ENCODE results near the gene DOK7.
"Not testable (repeated sequence)": the region's sequence is repeated elsewhere in the genome, so short reads cannot be mapped to it uniquely, and the experiment has no call there.

DOK7 gene

GRCh38 chr4:3510481-3510880 is 47.4 kb downstream of the DOK7 start:
- no peaks in the 10 kb centered on the region for H3K9me3 Mint-ChIP-seq
- no peak for DNase-seq
- no peak overlapping the region for H3K4me3 Mint-ChIP-seq
- H3K4me1 Mint-ChIP-seq = peaks cover under 1 to 2% of the 10 kb centered on the region in 2 donors
- H3K36me3 Mint-ChIP-seq = peaks cover 60 to 74% of the 10 kb centered on the region in 2 donors
- H3K27me3 Mint-ChIP-seq = no peaks in the 10 kb centered on the region
- H3K27ac Mint-ChIP-seq = no peak overlapping the region
- ATAC-seq (replicated peaks) = no peak

GRCh38 chr4:3511187-3511586 is 48.1 kb downstream of the DOK7 start:
- Mint-ChIP-seq H3K27ac (no peak overlapping the region), H3K4me3 (no peak overlapping the region), H3K36me3 (peaks cover 63 to 77% of the 10 kb centered on the region in 2 donors), H3K4me1 (peaks cover 1 to 5% of the 10 kb centered on the region in 2 donors), H3K9me3 (no peaks in the 10 kb centered on the region), H3K27me3 (no peaks in the 10 kb centered on the region)
- ATAC-seq (replicated peaks) (no peak), DNase-seq (no peak)

- not testable (repeated sequence) for ATAC-seq (replicated peaks); H3K4me1 Mint-ChIP-seq; DNase-seq; H3K27ac Mint-ChIP-seq; H3K4me3 Mint-ChIP-seq; H3K27me3 Mint-ChIP-seq; H3K9me3 Mint-ChIP-seq
- H3K36me3 Mint-ChIP-seq = peaks cover 66 to 78% of the 10 kb centered on the region in 2 donors
These were observed 48.5 kb downstream of the DOK7 start for GRCh38 chr4:3511601-3512000.

GRCh38 chr4:3512279-3512678 is 49.2 kb downstream of the DOK7 start:
- Mint-ChIP-seq H3K4me3 (no peak overlapping the region), H3K36me3 (peaks cover 67 to 77% of the 10 kb centered on the region in 2 donors), H3K4me1 (peaks cover 1 to 5% of the 10 kb centered on the region in 2 donors), H3K9me3 (no peaks in the 10 kb centered on the region), H3K27me3 (no peaks in the 10 kb centered on the region), H3K27ac (no peak overlapping the region)
- DNase-seq (no peak), ATAC-seq (replicated peaks) (no peak)

- peaks cover 1 to 5% of the 10 kb centered on the region in 2 donors for H3K4me1 Mint-ChIP-seq
- peaks cover 67 to 76% of the 10 kb centered on the region in 2 donors for H3K36me3 Mint-ChIP-seq
- no peaks in the 10 kb centered on the region for H3K27me3 Mint-ChIP-seq
- no peak overlapping the region for H3K4me3 Mint-ChIP-seq
- no peak overlapping the region for H3K27ac Mint-ChIP-seq
- DNase-seq = no peak
- H3K9me3 Mint-ChIP-seq = no peaks in the 10 kb centered on the region
- no peak for ATAC-seq (replicated peaks)
These were observed 49.6 kb downstream of the DOK7 start for GRCh38 chr4:3512719-3513118.

- no peak overlapping the region for H3K4me3 Mint-ChIP-seq
- peaks cover 64 to 69% of the 10 kb centered on the region in 2 donors for H3K36me3 Mint-ChIP-seq
These were observed 50.7 kb downstream of the DOK7 start for GRCh38 chr4:3513807-3514206.

GRCh38 chr4:3514221-3514780 is 51.2 kb downstream of the DOK7 start:
- ATAC-seq (replicated peaks) = no peak
- Mint-ChIP-seq H3K27me3 (no peaks in the 10 kb centered on the region), H3K4me3 (no peak overlapping the region), H3K4me1 (peaks cover 1 to 5% of the 10 kb centered on the region in 2 donors), H3K9me3 (no peaks in the 10 kb centered on the region), H3K27ac (peak overlapping the region; percentile 59), H3K36me3 (peaks cover 63 to 67% of the 10 kb centered on the region in 2 donors)
- DNase-seq = no peak

More at GRCh38 chr4:3513807-3514206, 50.7 kb downstream of the DOK7 start:
- Mint-ChIP-seq H3K9me3 (no peaks in the 10 kb centered on the region), H3K27ac (peak overlapping the region; percentile 59), H3K4me1 (peaks cover 1 to 5% of the 10 kb centered on the region in 2 donors), H3K27me3 (no peaks in the 10 kb centered on the region)
- no peak for ATAC-seq (replicated peaks)
- DNase-seq = no peak

- Mint-ChIP-seq H3K36me3 (peaks cover 67 to 70% of the 10 kb centered on the region in 2 donors), H3K27ac (no peak overlapping the region)
- ATAC-seq (replicated peaks) = no peak
These were observed 51.8 kb downstream of the DOK7 start for GRCh38 chr4:3514806-3515501.

GRCh38 chr4:3515646-3516045 is 52.5 kb downstream of the DOK7 start:
- Mint-ChIP-seq H3K36me3 (peaks cover 65 to 69% of the 10 kb centered on the region in 2 donors), H3K27me3 (no peaks in the 10 kb centered on the region), H3K4me3 (no peak overlapping the region), H3K9me3 (no peaks in the 10 kb centered on the region), H3K4me1 (peaks cover 1 to 5% of the 10 kb centered on the region in 2 donors), H3K27ac (peak overlapping the region; percentile 65)
- DNase-seq (no peak), ATAC-seq (replicated peaks) (no peak)

More at GRCh38 chr4:3514806-3515501, 51.8 kb downstream of the DOK7 start:
- no peak for DNase-seq
- Mint-ChIP-seq H3K4me3 (no peak overlapping the region), H3K4me1 (peaks cover 1 to 5% of the 10 kb centered on the region in 2 donors), H3K27me3 (no peaks in the 10 kb centered on the region), H3K9me3 (no peaks in the 10 kb centered on the region)

- Mint-ChIP-seq H3K4me1 (peaks cover 1 to 5% of the 10 kb centered on the region in 2 donors), H3K27me3 (no peaks in the 10 kb centered on the region), H3K36me3 (peaks cover 62 to 65% of the 10 kb centered on the region in 2 donors), H3K27ac (no peak overlapping the region), H3K4me3 (no peak overlapping the region), H3K9me3 (no peaks in the 10 kb centered on the region)
- no peak for ATAC-seq (replicated peaks)
- DNase-seq = no peak
These were observed 53.1 kb downstream of the DOK7 start for GRCh38 chr4:3516061-3516835.

GRCh38 chr4:3516836-3517730 is 54.0 kb downstream of the DOK7 start:
- Mint-ChIP-seq H3K36me3 (peaks cover 61 to 65% of the 10 kb centered on the region in 2 donors), H3K27ac (no peak overlapping the region), H3K27me3 (no peaks in the 10 kb centered on the region), H3K4me1 (peaks cover 3 to 5% of the 10 kb centered on the region in 2 donors), H3K4me3 (no peak overlapping the region), H3K9me3 (no peaks in the 10 kb centered on the region)
- ATAC-seq (replicated peaks) (no peak), DNase-seq (no peak)

- Mint-ChIP-seq H3K36me3 (peaks cover 52 to 59% of the 10 kb centered on the region in 2 donors), H3K27me3 (no peaks in the 10 kb centered on the region), H3K4me3 (no peak overlapping the region), H3K4me1 (peaks cover 3 to 5% of the 10 kb centered on the region in 2 donors), H3K27ac (no peak overlapping the region), H3K9me3 (no peaks in the 10 kb centered on the region)
- no peak for DNase-seq
- no peak for ATAC-seq (replicated peaks)
These were observed 54.8 kb downstream of the DOK7 start for GRCh38 chr4:3517731-3518510.

- Mint-ChIP-seq H3K27me3 (no peaks in the 10 kb centered on the region), H3K4me3 (no peak overlapping the region), H3K36me3 (peaks cover 50 to 56% of the 10 kb centered on the region in 2 donors), H3K9me3 (no peaks in the 10 kb centered on the region), H3K27ac (no peak overlapping the region), H3K4me1 (peaks cover 3 to 5% of the 10 kb centered on the region in 2 donors)
- DNase-seq = no peak
- ATAC-seq (replicated peaks) = no peak
These were observed 55.4 kb downstream of the DOK7 start for GRCh38 chr4:3518511-3518880.
